Central memory CD8-positive, alpha-beta T cell (primary cell): ENCODE measurements around the gene CCDC107.
A peak's percentile ranks its signal among the peaks of the same experiment; 100 is the strongest.

ENCODE experiments used
- ATAC-seq: fragments of 150-1000 bp; cut with Tn5 transposase; replicated peaks from 2 replicates; pipeline ENCODE4 v1.10.0; 2022; ENCODE audit warnings: mild to moderate bottlenecking, moderate FRiP score, moderate number of reproducible peaks; ENCODE audit not compliant: poor library complexity, severe bottlenecking; ENCODE audit errors: extremely low read depth
- DNase-seq, 2 donors: peaks; one replicate each; pipeline ENCODE4 v3.0.0; 2021; ENCODE audit warnings: low spot score in 2 of 2
- H3K27ac Mint-ChIP-seq: one replicate; pipeline ENCODE4 v1.8.0; 2022; ENCODE audit warnings: low read depth, mild to moderate bottlenecking, moderate library complexity, mixed read lengths
- H3K27me3 Mint-ChIP-seq: one replicate; pipeline ENCODE4 v1.8.0; 2022; ENCODE audit warnings: mixed read lengths
- H3K36me3 Mint-ChIP-seq: one replicate; pipeline ENCODE4 v1.8.0; 2022; ENCODE audit warnings: mild to moderate bottlenecking, moderate library complexity, mixed read lengths; ENCODE audit not compliant: insufficient read depth
- H3K4me1 Mint-ChIP-seq: one replicate; pipeline ENCODE4 v1.8.0; 2022; ENCODE audit warnings: mixed read lengths
- H3K4me3 Mint-ChIP-seq: one replicate; pipeline ENCODE4 v1.8.0; 2022; ENCODE audit warnings: mild to moderate bottlenecking, moderate library complexity, mixed read lengths
- H3K9me3 Mint-ChIP-seq: one replicate; pipeline ENCODE4 v1.8.0; 2022; ENCODE audit warnings: mixed read lengths

The CCDC107 gene

DNA sequence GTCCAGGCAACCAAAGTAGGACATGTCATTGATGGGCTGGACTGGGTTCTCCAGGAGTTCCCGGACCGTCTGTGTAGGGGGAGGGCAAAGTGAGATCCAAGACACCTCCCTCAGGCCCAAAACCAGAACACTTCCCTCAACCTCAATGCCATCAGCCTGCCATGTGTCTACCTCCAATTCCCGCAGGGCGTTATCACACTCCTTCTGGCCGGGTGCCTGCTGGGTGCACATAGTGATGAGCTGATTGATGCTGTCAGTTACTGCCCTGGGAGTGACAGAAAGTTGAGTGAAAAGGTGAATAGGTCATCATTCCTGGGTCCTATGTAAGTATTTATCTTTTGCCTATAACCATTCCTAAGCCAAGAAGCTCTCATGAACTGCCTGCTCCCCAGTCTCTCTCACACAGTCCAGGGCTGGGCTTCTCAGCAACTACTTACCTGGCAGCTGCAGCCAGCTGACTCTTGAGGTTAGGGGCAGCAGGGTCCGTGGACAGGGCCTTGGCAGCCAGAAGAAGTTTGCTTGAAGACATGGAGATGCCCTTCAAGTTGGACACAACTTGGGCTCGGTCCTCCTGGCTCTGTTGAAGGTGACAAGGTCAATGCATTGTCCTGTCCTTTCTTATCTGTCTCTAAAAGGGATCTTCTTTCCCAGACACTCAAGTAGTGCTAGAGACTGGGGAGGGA, 52.9 kb downstream of the CCDC107 start:
- ATAC-seq (no peak), DNase-seq (no peak)
- Mint-ChIP-seq H3K4me1 (peaks cover 33% of the 10 kb centered on the region), H3K9me3 (no peaks in the 10 kb centered on the region), H3K27me3 (no peaks in the 10 kb centered on the region), H3K27ac (peak overlapping the region; percentile 54), H3K36me3 (peaks cover 83% of the 10 kb centered on the region), H3K4me3 (no peak overlapping the region)
